ENCODE data around the gene CBLC. TPM values are rescaled to one million over a fixed set of nuclear protein-coding genes. Genes with fewer than 3 reads are reported as not detected.
"Not testable (repeated sequence)": the region's sequence is repeated elsewhere in the genome, so short reads cannot be mapped to it uniquely, and the experiment has no call there.

Gene CBLC
- total RNA-seq, 1 donor from 2014 or later = not detected

GRCh38 chr19:44818466-44819031 lies 40.9 kb downstream of the CBLC start:
- intact Hi-C loops (cut with micrococcal nuclease) = no loop called here

- intact Hi-C loops (cut with micrococcal nuclease) = no loop called here
These were observed 41.6 kb downstream of the CBLC start for GRCh38 chr19:44819246-44819832.

- intact Hi-C loops (cut with micrococcal nuclease) = no loop called here
These were observed 43.2 kb downstream of the CBLC start for GRCh38 chr19:44820648-44821609.

DNA sequence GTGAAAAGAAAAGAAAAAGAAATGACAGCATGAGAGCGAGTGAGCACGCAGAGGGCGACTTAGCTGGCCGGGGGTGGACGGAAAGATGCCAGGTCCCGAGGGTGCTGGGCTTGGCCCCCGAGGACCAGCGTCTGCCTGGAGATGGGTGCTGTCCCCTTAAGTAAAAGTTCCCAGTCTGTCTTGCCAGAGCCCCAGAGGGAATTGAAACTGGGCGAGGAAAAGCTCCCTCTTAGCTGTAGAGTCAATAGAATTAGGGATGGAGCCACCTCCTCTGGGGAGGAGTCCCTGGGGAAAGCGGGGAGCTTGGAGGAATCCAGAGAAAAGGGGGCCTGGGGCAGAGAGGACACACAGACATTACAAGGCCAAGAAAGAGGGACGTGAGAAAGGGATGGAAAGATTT lies 44.5 kb downstream of the CBLC start:
- intact Hi-C loops (cut with micrococcal nuclease) = no loop called here

- intact Hi-C loops (cut with micrococcal nuclease) = no loop called here
These were observed 45.1 kb downstream of the CBLC start for GRCh38 chr19:44822670-44823372.

DNA sequence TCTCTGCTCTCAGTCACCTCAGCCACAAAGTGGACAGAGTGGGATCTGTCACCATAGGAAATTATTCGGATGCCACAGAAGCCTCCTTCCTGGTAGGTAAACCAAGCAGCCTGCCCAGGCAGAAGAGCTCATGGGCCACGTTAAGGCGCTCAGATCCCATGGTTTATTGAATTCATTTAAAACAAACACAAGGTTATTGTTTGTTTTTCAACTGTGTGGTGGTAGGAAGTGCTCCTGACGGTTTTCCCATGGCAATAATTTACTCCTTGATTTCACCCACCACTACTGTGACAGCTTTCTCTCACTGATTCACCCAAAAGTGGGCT lies 45.6 kb downstream of the CBLC start:
- intact Hi-C loops (cut with micrococcal nuclease) = no loop called here

GRCh38 chr19:44824761-44825160 lies 47.1 kb downstream of the CBLC start:
- intact Hi-C loops (cut with micrococcal nuclease) = no loop called here

DNA sequence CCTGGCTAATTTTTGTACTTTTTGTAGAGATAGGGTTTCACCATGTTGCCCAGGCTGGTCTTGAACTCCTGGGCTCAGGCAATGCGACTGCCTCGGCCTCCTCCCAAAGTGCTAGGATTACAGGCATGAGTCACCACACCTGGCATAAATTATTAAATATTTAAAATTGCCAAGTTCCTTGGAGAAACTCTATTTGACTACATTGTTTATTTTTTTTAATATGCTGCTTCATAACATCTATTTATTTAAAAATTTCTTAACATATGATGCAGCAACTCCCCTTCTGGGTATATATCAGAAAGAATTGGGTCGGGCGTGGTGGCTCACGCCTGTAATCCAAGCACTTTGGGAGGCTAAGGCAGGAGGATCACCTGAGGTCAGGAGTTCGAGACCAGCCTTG lies 55.2 kb downstream of the CBLC start:
- intact Hi-C loops (cut with micrococcal nuclease) = not testable (repeated sequence)

DNA sequence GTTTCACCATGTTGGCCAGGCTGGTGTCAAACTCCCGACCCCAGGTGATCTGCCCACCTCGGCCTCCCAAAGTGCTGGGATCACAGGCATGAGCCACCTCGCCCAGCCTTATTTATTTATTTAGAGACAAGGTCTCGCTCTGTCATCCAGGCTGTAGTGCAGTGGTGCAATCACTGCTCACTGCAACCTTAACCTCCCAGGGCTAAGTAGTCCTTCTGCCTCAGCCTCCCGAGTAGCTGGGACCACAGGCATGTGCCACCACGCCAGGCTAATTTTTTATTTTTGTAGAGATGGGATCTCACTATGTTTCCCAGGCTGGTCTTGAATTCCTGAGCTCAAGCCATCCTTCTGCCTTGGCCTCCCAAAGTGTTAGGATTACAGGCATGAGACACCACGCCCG lies 56.7 kb downstream of the CBLC start:
- intact Hi-C loops (cut with micrococcal nuclease) = not testable (repeated sequence)

DNA sequence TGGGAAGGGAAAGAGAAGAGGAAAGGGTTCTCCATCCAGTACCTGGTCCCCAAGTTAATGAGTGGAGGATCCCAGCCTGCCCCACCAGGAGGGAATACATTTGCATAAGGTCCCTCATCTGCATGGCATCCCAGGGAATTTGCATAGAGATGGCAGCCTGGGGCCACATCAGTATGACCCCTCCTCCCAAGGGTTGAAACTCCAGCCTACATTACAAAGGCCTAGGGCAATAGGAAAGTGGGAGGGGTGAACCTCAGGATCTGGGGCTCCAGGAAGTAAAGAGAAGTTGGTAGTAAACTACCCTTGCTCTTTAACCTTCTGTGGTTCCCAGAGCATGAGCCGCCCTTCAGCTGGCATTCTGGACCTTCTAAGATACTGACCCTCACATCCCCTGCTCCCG lies 61.6 kb downstream of the CBLC start:
- intact Hi-C loops (cut with micrococcal nuclease) = no loop called here

- intact Hi-C loops (cut with micrococcal nuclease) = loop anchor here (10.0 kb wide), 1 partner anchor 146 kb away; the partner anchor contains the start of gene CEACAM16
These were observed 63.1 kb downstream of the CBLC start for GRCh38 chr19:44840811-44841210.

- intact Hi-C loops (cut with micrococcal nuclease) = loop anchor here (10.0 kb wide), 1 partner anchor 146 kb away; the partner anchor contains the start of gene CEACAM16
These were observed 63.5 kb downstream of the CBLC start for GRCh38 chr19:44841231-44841630.

DNA sequence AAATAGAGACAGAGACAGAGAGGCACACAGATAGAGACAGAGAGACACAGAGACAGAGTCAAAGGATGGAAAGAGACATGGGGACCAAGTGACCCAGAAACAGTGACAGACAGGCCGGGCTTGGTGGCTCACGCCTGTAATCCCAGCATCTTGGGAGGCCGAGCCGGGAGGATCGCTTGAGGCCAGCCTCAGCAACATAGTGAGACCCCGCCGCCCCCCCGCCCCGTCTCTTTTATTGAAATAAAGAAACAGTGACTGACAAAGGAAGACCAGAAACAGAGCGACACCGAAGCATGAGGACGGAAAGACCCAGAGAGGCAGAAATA lies 67.6 kb downstream of the CBLC start:
- intact Hi-C loops (cut with micrococcal nuclease) = loop anchor here (1.0 to 10.0 kb wide), 3 partner anchors 45 to 150 kb away; partner anchors contain the start of gene CEACAM16

DNA sequence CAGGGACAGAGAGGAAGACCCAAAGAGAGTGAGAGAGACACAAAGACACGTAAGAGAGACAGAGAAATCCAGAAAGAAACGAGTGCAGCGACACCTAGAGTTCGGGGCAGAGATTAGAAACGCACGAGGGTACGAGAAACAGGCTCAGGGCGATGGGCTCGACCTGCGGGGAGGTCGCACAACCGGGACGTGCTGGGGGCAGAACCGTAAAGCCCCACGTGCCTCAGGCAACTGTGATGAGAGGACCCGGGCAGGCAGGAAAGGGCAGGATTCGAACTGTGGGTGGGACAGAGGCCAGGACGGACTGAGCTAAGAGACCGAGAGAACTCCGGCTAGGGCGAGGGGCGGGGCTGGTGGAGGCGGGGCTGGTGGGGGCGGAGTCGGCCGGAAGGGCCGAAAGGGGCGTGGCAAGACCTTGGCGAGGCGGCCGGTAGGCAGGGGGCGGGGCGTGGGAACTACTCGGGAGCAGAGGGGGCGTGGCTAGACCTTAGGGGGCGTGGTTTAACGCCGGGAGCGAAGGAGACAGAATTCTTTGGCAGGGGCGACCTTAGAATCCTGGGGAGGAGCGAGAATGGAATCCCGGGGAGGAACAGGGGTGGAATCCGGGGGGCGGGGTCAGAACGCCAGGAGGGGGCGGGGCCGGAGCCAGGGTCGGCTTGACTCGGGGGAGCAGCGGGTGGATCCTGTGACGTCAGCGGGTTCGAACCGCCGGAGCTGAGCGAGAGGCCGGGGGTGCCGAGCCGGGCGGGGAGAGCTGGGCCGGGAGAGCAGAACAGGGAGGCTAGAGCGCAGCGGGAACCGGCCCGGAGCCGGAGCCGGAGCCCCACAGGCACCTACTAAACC lies 68.1 kb downstream of the CBLC start, which contains the start of gene NECTIN2:
TSS of gene NECTIN2 (plus strand) at position 686 of the 843 bp plus-strand sequence. CDS start 229 bp downstream, outside the sequence.
- intact Hi-C loops (cut with micrococcal nuclease) = loop anchor here (1.0 to 10.0 kb wide), 4 partner anchors 45 to 151 kb away; partner anchors contain the start of genes CEACAM16 and TOMM40

DNA sequence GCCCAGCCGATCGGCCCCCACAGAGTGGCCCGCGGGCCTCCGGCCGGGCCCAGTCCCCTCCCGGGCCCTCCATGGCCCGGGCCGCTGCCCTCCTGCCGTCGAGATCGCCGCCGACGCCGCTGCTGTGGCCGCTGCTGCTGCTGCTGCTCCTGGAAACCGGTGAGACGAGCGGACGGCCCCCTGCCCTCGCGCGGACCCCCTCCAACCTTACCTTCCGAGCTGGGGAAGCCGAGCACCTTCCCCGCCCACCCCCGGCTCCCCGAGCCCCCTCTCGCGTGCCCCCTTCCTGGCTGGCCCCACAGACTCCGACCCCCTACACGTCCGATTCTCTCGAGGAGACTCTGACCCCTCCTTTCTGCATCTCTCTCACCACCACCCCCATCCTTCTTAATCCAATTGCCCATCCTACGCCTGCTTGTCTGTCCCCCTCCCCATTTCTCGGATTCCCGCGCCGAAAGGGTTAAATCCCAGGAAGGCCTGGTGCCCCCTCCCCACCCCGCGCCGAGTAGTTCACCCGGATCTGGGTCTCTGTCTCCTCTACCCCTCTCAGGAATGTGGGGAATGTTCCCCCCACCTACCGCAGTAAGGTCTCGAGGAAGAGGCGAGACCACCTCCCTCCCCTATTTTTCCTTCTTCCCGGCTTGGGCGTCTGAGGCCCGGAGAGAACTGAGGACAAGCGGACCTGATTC lies 68.9 kb downstream of the CBLC start:
- intact Hi-C loops (cut with micrococcal nuclease) = loop anchor here (2.0 to 10.0 kb wide), 2 partner anchors 44 to 152 kb away; partner anchors contain the start of genes CEACAM16 and TOMM40

GRCh38 chr19:44847144-44848035 lies 69.7 kb downstream of the CBLC start:
- intact Hi-C loops (cut with micrococcal nuclease) = loop anchor here (2.0 to 10.0 kb wide), 2 partner anchors 43 to 153 kb away; partner anchors contain the start of genes CEACAM16 and TOMM40

DNA sequence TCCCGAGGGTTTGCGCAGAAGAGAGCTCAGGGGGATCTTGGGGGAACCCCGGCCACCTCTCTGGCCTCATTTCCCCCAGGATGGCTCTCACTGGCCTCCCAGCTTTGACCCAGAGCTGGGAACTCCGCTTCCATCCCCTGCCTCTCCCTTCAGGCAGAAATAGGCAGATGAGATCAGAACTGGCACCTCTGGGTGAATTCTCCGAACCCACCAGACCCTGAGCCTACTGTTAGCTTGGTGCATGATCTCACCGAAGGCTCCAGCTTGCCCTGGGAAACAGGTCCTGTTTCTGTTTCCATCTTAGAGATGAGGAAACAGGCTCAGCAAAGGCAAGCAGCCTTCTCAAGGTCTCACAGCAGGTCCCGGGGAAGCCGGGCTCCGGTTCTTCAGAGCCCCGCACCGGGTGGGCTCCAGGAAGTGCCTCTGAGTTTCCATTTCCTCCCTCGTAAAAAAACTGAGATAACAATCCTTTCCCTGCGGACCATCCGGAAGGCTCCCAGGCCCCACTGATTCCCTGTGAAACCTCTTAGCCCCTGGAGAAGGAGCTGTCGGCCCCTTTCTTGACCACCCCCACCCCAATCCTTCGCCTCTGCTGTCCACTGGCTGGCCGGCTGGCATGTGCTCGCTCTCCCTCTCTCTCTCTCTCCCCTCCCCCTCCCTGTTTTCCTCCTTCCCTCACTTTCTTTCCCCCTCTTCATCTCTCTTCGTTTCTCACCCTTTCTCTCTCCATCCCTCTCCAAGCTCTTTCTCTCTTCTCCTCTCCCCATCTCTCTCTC lies 70.5 kb downstream of the CBLC start:
- intact Hi-C loops (cut with micrococcal nuclease) = loop anchor here (10.0 kb wide), 1 partner anchor 153 kb away; the partner anchor contains the start of gene CEACAM16
